ENCODE data around the gene FILIP1L. TPM values are rescaled to one million over a fixed set of nuclear protein-coding genes. Genes with fewer than 3 reads are reported as not detected.
"Not testable (repeated sequence)": the region's sequence is repeated elsewhere in the genome, so short reads cannot be mapped to it uniquely, and the experiment has no call there.

FILIP1L gene
- total RNA-seq, 4 donors from 2014 or later, result 4.4 to 17.7 (median 13.2) TPM

- H3K4me1 ChIP-seq, result no peaks in the 10 kb centered on the region
- no peaks in the 10 kb centered on the region for H3K9me3 ChIP-seq
- DNase-seq, result no peak
- WGBS, 2 donors, result 84 to 89% methylated on average over 7 of the region's 7 CpGs
- H3K27me3 ChIP-seq, result no peaks in the 10 kb centered on the region
- no peak overlapping the region for H3K27ac ChIP-seq
- intact Hi-C loops (cut with DNase I), result no loop called here
- H3K36me3 ChIP-seq, result no peaks in the 10 kb centered on the region
- no peak overlapping the region for H3K4me3 ChIP-seq (replicated peaks in 1 of 3)
- no peak for TF ChIP-seq POLR2A (IDR thresholded peaks at IDR 0.05)
- TF ChIP-seq, protein P1, sequence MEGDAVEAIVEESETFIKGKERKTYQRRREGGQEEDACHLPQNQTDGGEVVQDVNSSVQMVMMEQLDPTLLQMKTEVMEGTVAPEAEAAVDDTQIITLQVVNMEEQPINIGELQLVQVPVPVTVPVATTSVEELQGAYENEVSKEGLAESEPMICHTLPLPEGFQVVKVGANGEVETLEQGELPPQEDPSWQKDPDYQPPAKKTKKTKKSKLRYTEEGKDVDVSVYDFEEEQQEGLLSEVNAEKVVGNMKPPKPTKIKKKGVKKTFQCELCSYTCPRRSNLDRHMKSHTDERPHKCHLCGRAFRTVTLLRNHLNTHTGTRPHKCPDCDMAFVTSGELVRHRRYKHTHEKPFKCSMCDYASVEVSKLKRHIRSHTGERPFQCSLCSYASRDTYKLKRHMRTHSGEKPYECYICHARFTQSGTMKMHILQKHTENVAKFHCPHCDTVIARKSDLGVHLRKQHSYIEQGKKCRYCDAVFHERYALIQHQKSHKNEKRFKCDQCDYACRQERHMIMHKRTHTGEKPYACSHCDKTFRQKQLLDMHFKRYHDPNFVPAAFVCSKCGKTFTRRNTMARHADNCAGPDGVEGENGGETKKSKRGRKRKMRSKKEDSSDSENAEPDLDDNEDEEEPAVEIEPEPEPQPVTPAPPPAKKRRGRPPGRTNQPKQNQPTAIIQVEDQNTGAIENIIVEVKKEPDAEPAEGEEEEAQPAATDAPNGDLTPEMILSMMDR (IDR thresholded peaks at IDR 0.05), result no peak
Measured at GRCh38 chr3:100060685-100061484, 53.4 kb downstream of the FILIP1L start.

- Histone ChIP-seq H3K27me3 (no peaks in the 10 kb centered on the region), H3K36me3 (no peaks in the 10 kb centered on the region), H3K4me3 (replicated peaks in 1 of 3) (no peak overlapping the region), H3K9me3 (no peaks in the 10 kb centered on the region), H3K4me1 (no peaks in the 10 kb centered on the region), H3K27ac (no peak overlapping the region)
- intact Hi-C loops (cut with DNase I), result no loop called here
- no peak for DNase-seq
- 88 to 90% methylated on average over 3 of the region's 3 CpGs for WGBS, 2 donors
- TF ChIP-seq, protein P1 (IDR thresholded peaks at IDR 0.05), result no peak
Measured at GRCh38 chr3:100059472-100059871, 54.8 kb downstream of the FILIP1L start.

- H3K4me1 ChIP-seq, result no peaks in the 10 kb centered on the region
- no peak overlapping the region for H3K27ac ChIP-seq
- no peak for DNase-seq
- H3K4me3 ChIP-seq (replicated peaks in 1 of 3), result no peak overlapping the region
- no peaks in the 10 kb centered on the region for H3K27me3 ChIP-seq
- H3K9me3 ChIP-seq, result no peaks in the 10 kb centered on the region
- 89 to 94% methylated on average over 8 of the region's 8 CpGs for WGBS, 2 donors
- TF ChIP-seq POLR2A (IDR thresholded peaks at IDR 0.05), result no peak
- TF ChIP-seq, protein P1 (IDR thresholded peaks at IDR 0.05), result no peak
- intact Hi-C loops (cut with DNase I), result no loop called here
- H3K36me3 ChIP-seq, result no peaks in the 10 kb centered on the region
Measured at GRCh38 chr3:100057716-100058575, 56.4 kb downstream of the FILIP1L start.

DNA sequence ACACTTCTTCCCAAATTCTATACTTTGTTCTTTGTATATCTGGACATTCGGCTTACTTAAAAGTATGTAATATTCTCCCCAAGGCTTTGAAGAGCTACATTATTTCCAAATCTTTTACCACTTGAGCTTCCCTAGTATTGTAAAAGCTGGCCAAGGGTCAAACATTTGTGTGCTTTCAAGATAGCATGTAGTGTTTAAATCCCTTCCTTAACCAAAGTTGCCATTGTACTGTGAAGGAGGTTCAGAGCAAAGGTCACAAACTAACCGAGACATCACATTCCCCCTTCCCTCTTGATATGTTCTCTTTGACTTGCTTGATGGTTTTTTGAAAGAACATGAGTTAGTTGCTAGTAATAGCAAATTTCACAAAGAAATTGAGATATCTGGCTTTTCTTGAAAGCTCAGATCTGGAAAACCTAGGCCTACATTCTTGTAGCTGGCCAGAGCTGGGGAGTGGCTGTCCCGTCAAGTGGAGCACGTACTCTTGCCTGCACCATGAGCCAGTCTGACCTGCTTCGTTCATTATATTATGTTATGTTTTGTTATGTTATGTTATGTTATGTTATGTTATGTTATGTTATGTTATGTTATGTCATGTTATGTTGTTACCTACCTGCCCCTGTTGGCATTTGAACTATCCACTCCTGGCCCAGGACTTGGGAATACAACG lies 60.2 kb downstream of the FILIP1L start:
- no peak overlapping the region for H3K4me3 ChIP-seq (replicated peaks in 1 of 3)
- H3K4me1 ChIP-seq, result no peaks in the 10 kb centered on the region
- DNase-seq, result no peak
- no peaks in the 10 kb centered on the region for H3K9me3 ChIP-seq
- intact Hi-C loops (cut with DNase I), result no loop called here
- TF ChIP-seq, protein P1 (IDR thresholded peaks at IDR 0.05), result no peak
- TF ChIP-seq POLR2A (IDR thresholded peaks at IDR 0.05), result no peak
- no peak overlapping the region for H3K27ac ChIP-seq
- WGBS, 2 donors, result 95% methylated on average over 6 of the region's 6 CpGs
- H3K36me3 ChIP-seq, result no peaks in the 10 kb centered on the region
- H3K27me3 ChIP-seq, result no peaks in the 10 kb centered on the region

DNA sequence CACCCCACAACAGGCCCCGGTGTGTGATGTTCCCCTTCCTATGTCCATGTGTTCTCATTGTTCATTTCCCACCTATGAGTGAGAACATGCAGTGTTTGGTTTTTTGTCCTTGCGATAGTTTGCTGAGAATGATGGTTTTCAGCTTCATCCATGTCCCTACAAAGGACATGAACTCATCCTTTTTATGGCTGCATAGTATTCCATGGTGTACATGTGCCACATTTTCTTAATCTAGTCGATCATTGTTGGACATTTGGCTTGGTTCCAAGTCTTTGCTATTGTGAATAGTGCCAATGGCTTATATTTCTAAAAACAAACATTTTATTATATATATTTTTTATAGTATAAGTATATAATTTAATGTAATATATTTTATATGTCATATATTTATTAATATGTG lies 62.8 kb downstream of the FILIP1L start:
- H3K4me1 ChIP-seq; DNase-seq; H3K36me3 ChIP-seq; H3K27ac ChIP-seq; H3K4me3 ChIP-seq (replicated peaks in 1 of 3); intact Hi-C loops (cut with DNase I); H3K27me3 ChIP-seq; H3K9me3 ChIP-seq: not testable (repeated sequence)
- 99% methylated on average over 3 of the region's 3 CpGs for WGBS, 2 donors

Data from thyroid gland (tissue), 4 donors.